Suprapubic skin (tissue), 4 donors: Measurements from ENCODE around the gene PODXL2. TPM values are rescaled to one million over a fixed set of nuclear protein-coding genes. Genes with fewer than 3 reads are reported as not detected.
A peak's percentile ranks its signal among the peaks of the same experiment; 100 is the strongest.

ENCODE experiments used
- DNase-seq, 2 donors: peaks; one replicate each; pipeline ENCODE4 v3.0.0-alpha.2; 2019; ENCODE audit warnings: low spot score in 2 of 2
- H3K27ac ChIP-seq: fragments of 200-600 bp; sonication (generic); one replicate; pipeline ENCODE4 v1.5.1; 2019
- H3K27me3 ChIP-seq: fragments of 200-600 bp; sonication (generic); one replicate; pipeline ENCODE4 v1.5.1; 2019
- H3K36me3 ChIP-seq: fragments of 200-600 bp; sonication (generic); one replicate; pipeline ENCODE4 v1.5.1; 2019
- H3K4me1 ChIP-seq: fragments of 200-600 bp; sonication (generic); one replicate; pipeline ENCODE4 v1.5.1; 2019
- H3K4me3 ChIP-seq: fragments of 200-600 bp; sonication (generic); one replicate; pipeline ENCODE4 v1.5.1; 2019; ENCODE audit warnings: mild to moderate bottlenecking
- H3K9me3 ChIP-seq: fragments of 200-600 bp; sonication (generic); one replicate; pipeline ENCODE4 v1.5.1; 2019
- CTCF ChIP-seq, 2 donors: fragments of 200-600 bp in 1 of 2; fragments of 450-650 bp in 1 of 2; sonication (generic) in 1 of 2; IDR thresholded peaks; one replicate each; pipeline ENCODE4 v1.5.1; 2016 to 2019; ENCODE audit warnings: antibody characterized with exemption in 2 of 2, mild to moderate bottlenecking in 1 of 2, moderate library complexity in 1 of 2
- EP300 ChIP-seq: sonication (generic); formaldehyde crosslinking; IDR thresholded peaks from one replicate; pipeline ENCODE4 v1.6.1; 2017; ENCODE audit warnings: antibody characterized with exemption
- POLR2A ChIP-seq, 2 donors: fragments of 450-650 bp; IDR thresholded peaks; one replicate each; pipeline ENCODE4 v1.6.1; 2017; ENCODE audit warnings: antibody characterized with exemption in 2 of 2, mild to moderate bottlenecking in 2 of 2, moderate library complexity in 2 of 2
- POLR2AphosphoS5 ChIP-seq, 3 donors: sonication (generic); formaldehyde crosslinking; IDR thresholded peaks; one replicate each; pipeline ENCODE4 v1.6.1; 2017; ENCODE audit warnings: antibody characterized with exemption in 3 of 3
- WGBS: methylation state at CpG from one replicate; pipeline ENCODE4 v1.1.5; 2018; 5-methylcytosine and 5-hydroxymethylcytosine counted together
- total RNA-seq, 4 donors: library from RNA; depleted of rRNA; stranded (reverse); fragments of >200 nt; gene quantifications; one replicate each; pipeline ENCODE4 v1.1.0, GENCODE V29; 2016

Gene PODXL2
- total RNA-seq, 4 donors from 2014 or later, result 8.0 to 15.4 (median 11.2) TPM

GRCh38 chr3:127585813-127586413, 43.1 kb upstream of the PODXL2 start:
- no peak overlapping the region for H3K4me3 ChIP-seq
- H3K36me3 ChIP-seq, result no peaks in the 10 kb centered on the region
- WGBS, result 91% methylated on average over 6 of the region's 6 CpGs
- TF ChIP-seq EP300 (no peak), CTCF (IDR thresholded peaks at IDR 0.05) (no peak), POLR2AphosphoS5 (IDR thresholded peaks at IDR 0.05) (no peak), POLR2A (IDR thresholded peaks at IDR 0.05) (no peak)
- no peak overlapping the region for H3K27ac ChIP-seq
- H3K4me1 ChIP-seq, result peaks cover 50% of the 10 kb centered on the region
- H3K9me3 ChIP-seq, result no peaks in the 10 kb centered on the region
- no peaks in the 10 kb centered on the region for H3K27me3 ChIP-seq
- no peak for DNase-seq

GRCh38 chr3:127587876-127588275, 41.1 kb upstream of the PODXL2 start:
- H3K4me1 ChIP-seq, result peaks cover 62% of the 10 kb centered on the region
- peak overlapping the region; percentile 78 for H3K4me3 ChIP-seq
- H3K9me3 ChIP-seq, result no peaks in the 10 kb centered on the region
- H3K27me3 ChIP-seq, result no peaks in the 10 kb centered on the region
- 87% methylated on average over 3 of the region's 4 CpGs for WGBS
- H3K27ac ChIP-seq, result peak overlapping the region; percentile 14
- DNase-seq, result no peak
- no peaks in the 10 kb centered on the region for H3K36me3 ChIP-seq
- TF ChIP-seq POLR2A (IDR thresholded peaks at IDR 0.05) (no peak), EP300 (no peak), CTCF (IDR thresholded peaks at IDR 0.05) (no peak), POLR2AphosphoS5 (IDR thresholded peaks at IDR 0.05) (no peak)

- no peak for TF ChIP-seq POLR2AphosphoS5 (IDR thresholded peaks at IDR 0.05)
- no peak for TF ChIP-seq POLR2A (IDR thresholded peaks at IDR 0.05)
- TF ChIP-seq EP300, result no peak
- TF ChIP-seq CTCF (IDR thresholded peaks at IDR 0.05), result no peak
- Histone ChIP-seq H3K27me3 (no peaks in the 10 kb centered on the region), H3K27ac (peak overlapping the region; percentile 81), H3K4me1 (peaks cover 62% of the 10 kb centered on the region), H3K4me3 (peak overlapping the region; percentile 78), H3K36me3 (no peaks in the 10 kb centered on the region), H3K9me3 (no peaks in the 10 kb centered on the region)
- 18% methylated on average over 12 of the region's 12 CpGs for WGBS
- no peak for DNase-seq
Measured at GRCh38 chr3:127588806-127589577, 40.0 kb upstream of the PODXL2 start.

GRCh38 chr3:127589600-127590281, 39.2 kb upstream of the PODXL2 start:
- Histone ChIP-seq H3K4me3 (peak overlapping the region; percentile 78), H3K36me3 (no peaks in the 10 kb centered on the region), H3K4me1 (peaks cover 58% of the 10 kb centered on the region), H3K27ac (peak overlapping the region; percentile 81), H3K27me3 (no peaks in the 10 kb centered on the region), H3K9me3 (no peaks in the 10 kb centered on the region)
- no CpG with 5 or more reads among the region's 56 CpGs for WGBS
- TF ChIP-seq POLR2A (IDR thresholded peaks at IDR 0.05), result no peak
- no peak for TF ChIP-seq POLR2AphosphoS5 (IDR thresholded peaks at IDR 0.05)
- no peak for TF ChIP-seq CTCF (IDR thresholded peaks at IDR 0.05)
- no peak for DNase-seq

- H3K36me3 ChIP-seq, result no peaks in the 10 kb centered on the region
- peak overlapping the region; percentile 81 for H3K27ac ChIP-seq
- TF ChIP-seq EP300 (no peak), POLR2AphosphoS5 (IDR thresholded peaks at IDR 0.05) (no peak), POLR2A (IDR thresholded peaks at IDR 0.05) (peak in 1 of 2 donors; percentile 55)
- peak overlapping the region; percentile 78 for H3K4me3 ChIP-seq
- no peak for DNase-seq
- H3K4me1 ChIP-seq, result peaks cover 53% of the 10 kb centered on the region
- no peaks in the 10 kb centered on the region for H3K9me3 ChIP-seq
- no CpG with 5 or more reads among the region's 41 CpGs for WGBS
- H3K27me3 ChIP-seq, result no peaks in the 10 kb centered on the region
Measured at GRCh38 chr3:127590282-127590592, 38.7 kb upstream of the PODXL2 start.
